Muscle of leg (tissue), 11 donors: ENCODE measurements around the gene SAMD4A. TPM values are rescaled to one million over a fixed set of nuclear protein-coding genes. Genes with fewer than 3 reads are reported as not detected.

Source experiments
- DNase-seq: peaks from one replicate; pipeline ENCODE4 v3.0.0; 2013
- H3K27ac ChIP-seq: one replicate; pipeline ENCODE4 v1.5.1; 2013; ENCODE audit warnings: mild to moderate bottlenecking, low read length, control low read depth
- H3K27me3 ChIP-seq: one replicate; pipeline ENCODE4 v1.6.1; 2013; ENCODE audit warnings: low read length; ENCODE audit not compliant: control insufficient read depth, insufficient read depth
- H3K36me3 ChIP-seq: one replicate; pipeline ENCODE4 v1.6.1; 2013; ENCODE audit warnings: low read length; ENCODE audit not compliant: control insufficient read depth, insufficient read depth
- H3K4me1 ChIP-seq: one replicate; pipeline ENCODE4 v1.6.1; 2013; ENCODE audit warnings: low read length; ENCODE audit not compliant: control insufficient read depth, insufficient read depth
- H3K4me3 ChIP-seq: one replicate; pipeline ENCODE4 v1.5.1; 2013; ENCODE audit warnings: low read length, control low read depth
- H3K9me3 ChIP-seq: replicated peaks from 2 replicates; pipeline ENCODE4 v1.6.1; 2013; ENCODE audit warnings: low read depth, low read length; ENCODE audit not compliant: control insufficient read depth
- WGBS: methylation state at CpG from one replicate; pipeline ENCODE4 v1.1.5; 2013; ENCODE audit warnings: missing lambda C conversion rate; ENCODE audit not compliant: insufficient coverage; 5-methylcytosine and 5-hydroxymethylcytosine counted together
- polyA plus RNA-seq, 8 donors: library from polyadenylated mRNA; unstranded; fragments of 120-200 nt; gene quantifications; one replicate each; pipeline versions ENCODE4 v1.2.1 to v1.2.3, GENCODE V29; 2013; ENCODE audit warnings: inconsistent platforms in 1 of 8, low replicate concordance in 1 of 8; ENCODE audit not compliant: insufficient read length in 8 of 8, insufficient read depth in 1 of 8
- total RNA-seq: library from RNA; stranded (reverse); fragments of 120-200 nt; gene quantifications from one replicate; pipeline ENCODE4 v1.2.4, GENCODE V29; 2013

Gene SAMD4A
- total and polyA plus RNA-seq, 9 donors = 39.5 to 74.1 (median 52.8) TPM

DNA sequence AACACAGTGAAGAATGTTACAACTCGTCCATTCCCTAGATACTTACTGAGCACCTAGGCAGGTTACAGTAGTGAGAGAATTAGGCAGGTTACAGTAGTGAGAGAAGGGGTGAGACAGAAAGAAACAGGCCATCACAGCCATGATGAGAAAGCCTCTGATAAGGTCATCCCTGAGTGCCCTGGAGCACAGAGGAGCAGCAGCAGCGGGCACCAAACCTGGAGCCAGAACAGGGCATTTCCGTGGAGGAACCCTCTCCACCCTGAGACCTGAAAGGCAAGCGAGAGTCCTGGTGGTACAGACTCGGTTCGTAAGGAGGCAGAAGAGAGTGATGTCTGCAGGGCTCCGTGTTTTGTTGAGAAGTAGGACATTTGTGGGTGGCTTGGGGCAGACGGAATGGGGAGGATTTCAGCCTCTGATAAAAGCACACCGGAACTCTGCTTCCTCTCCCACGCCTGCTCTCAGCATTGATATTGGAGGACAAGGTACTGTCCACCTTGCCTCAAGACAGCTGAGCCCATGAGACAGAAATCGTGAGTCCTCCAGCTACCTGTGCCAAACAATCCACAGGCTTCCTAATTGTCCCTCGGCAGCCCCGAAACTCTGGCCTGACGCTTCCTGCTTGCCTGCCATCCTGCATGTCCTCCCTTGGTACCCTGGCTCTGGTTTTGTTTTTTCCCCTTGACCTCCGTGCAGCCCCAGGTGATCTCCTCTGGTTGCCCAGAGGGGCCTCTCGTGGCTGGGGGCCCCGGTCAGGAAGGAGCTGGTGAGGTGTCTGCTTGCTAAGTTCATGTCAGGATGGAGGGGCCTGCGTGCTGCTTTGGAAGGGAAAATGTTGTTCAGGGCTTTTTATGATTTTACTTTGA is 199.6 kb downstream of the SAMD4A start:
- Histone ChIP-seq H3K27ac (peak overlapping the region; percentile 16), H3K27me3 (no peaks in the 10 kb centered on the region), H3K4me1 (peaks cover 16% of the 10 kb centered on the region), H3K9me3 (no peaks in the 10 kb centered on the region), H3K4me3 (no peak overlapping the region), H3K36me3 (peaks cover 76% of the 10 kb centered on the region)
- no peak for DNase-seq
- 76% methylated on average over 11 of the region's 18 CpGs for WGBS

GRCh38 chr14:54767139-54767431 is 200.2 kb downstream of the SAMD4A start:
- Histone ChIP-seq H3K9me3 (no peaks in the 10 kb centered on the region), H3K36me3 (peaks cover 75% of the 10 kb centered on the region), H3K27me3 (no peaks in the 10 kb centered on the region), H3K27ac (no peak overlapping the region), H3K4me3 (no peak overlapping the region), H3K4me1 (peaks cover 14% of the 10 kb centered on the region)
- DNase-seq = no peak
- 42% methylated on average over 5 of the region's 10 CpGs for WGBS

GRCh38 chr14:54767450-54767849 is 200.5 kb downstream of the SAMD4A start:
- peaks cover 17% of the 10 kb centered on the region for H3K4me1 ChIP-seq
- WGBS = 73% methylated on average over 2 of the region's 3 CpGs
- no peaks in the 10 kb centered on the region for H3K27me3 ChIP-seq
- no peak overlapping the region for H3K4me3 ChIP-seq
- no peak for DNase-seq
- H3K9me3 ChIP-seq = no peaks in the 10 kb centered on the region
- H3K36me3 ChIP-seq = peaks cover 71% of the 10 kb centered on the region
- H3K27ac ChIP-seq = no peak overlapping the region

GRCh38 chr14:54768501-54769129 is 201.7 kb downstream of the SAMD4A start:
- H3K27ac ChIP-seq = no peak overlapping the region
- DNase-seq = no peak
- peaks cover 26% of the 10 kb centered on the region for H3K4me1 ChIP-seq
- no peak overlapping the region for H3K4me3 ChIP-seq
- WGBS = 88% methylated on average over 5 of the region's 9 CpGs
- no peaks in the 10 kb centered on the region for H3K27me3 ChIP-seq
- H3K36me3 ChIP-seq = peaks cover 70% of the 10 kb centered on the region
- H3K9me3 ChIP-seq = no peaks in the 10 kb centered on the region

GRCh38 chr14:54769951-54770863 is 203.3 kb downstream of the SAMD4A start:
- H3K36me3 ChIP-seq = peaks cover 70% of the 10 kb centered on the region
- H3K27ac ChIP-seq = peak overlapping the region; percentile 43
- WGBS = 81% methylated on average over 9 of the region's 14 CpGs
- H3K4me3 ChIP-seq = no peak overlapping the region
- peaks cover 30% of the 10 kb centered on the region for H3K4me1 ChIP-seq
- H3K27me3 ChIP-seq = no peaks in the 10 kb centered on the region
- H3K9me3 ChIP-seq = no peaks in the 10 kb centered on the region
- DNase-seq = no peak

- Histone ChIP-seq H3K4me3 (no peak overlapping the region), H3K27me3 (no peaks in the 10 kb centered on the region), H3K9me3 (no peaks in the 10 kb centered on the region), H3K27ac (peak overlapping the region; percentile 97), H3K36me3 (peaks cover 67% of the 10 kb centered on the region), H3K4me1 (peaks cover 43% of the 10 kb centered on the region)
- WGBS = 93% methylated on average over 4 of the region's 6 CpGs
- no peak for DNase-seq
Observed at GRCh38 chr14:54771411-54772027, 204.6 kb downstream of the SAMD4A start.

DNA sequence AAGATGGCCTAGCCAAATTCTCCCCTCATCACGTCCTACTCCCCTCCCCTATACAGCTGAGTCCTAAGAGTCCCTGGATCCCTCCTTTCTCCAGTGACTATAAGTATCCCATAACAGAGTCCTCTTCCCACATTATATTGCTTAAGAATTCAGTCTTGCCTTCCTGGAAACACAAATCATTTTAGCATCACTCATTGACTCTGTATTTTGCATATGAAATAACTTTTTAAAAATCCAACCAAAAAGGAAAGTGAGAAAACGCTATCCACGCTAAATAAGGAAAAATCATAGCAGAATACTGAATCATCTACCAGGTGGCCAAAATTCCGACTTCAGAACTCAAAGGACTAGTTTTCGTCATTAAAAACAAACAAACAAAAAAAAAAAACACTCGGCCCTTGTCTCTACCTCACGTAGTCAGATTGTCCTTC is 205.5 kb downstream of the SAMD4A start:
- H3K9me3 ChIP-seq = no peaks in the 10 kb centered on the region
- H3K27ac ChIP-seq = peak overlapping the region; percentile 97
- no peaks in the 10 kb centered on the region for H3K27me3 ChIP-seq
- H3K4me1 ChIP-seq = peaks cover 45% of the 10 kb centered on the region
- H3K4me3 ChIP-seq = no peak overlapping the region
- H3K36me3 ChIP-seq = peaks cover 65% of the 10 kb centered on the region
- no peak for DNase-seq
- WGBS = 84% methylated on average over 4 of the region's 7 CpGs

- no peaks in the 10 kb centered on the region for H3K9me3 ChIP-seq
- 18% methylated on average over 17 of the region's 19 CpGs for WGBS
- peak; percentile 98 for DNase-seq
- H3K36me3 ChIP-seq = peaks cover 65% of the 10 kb centered on the region
- H3K4me3 ChIP-seq = no peak overlapping the region
- peak overlapping the region; percentile 97 for H3K27ac ChIP-seq
- H3K4me1 ChIP-seq = peaks cover 42% of the 10 kb centered on the region
- no peaks in the 10 kb centered on the region for H3K27me3 ChIP-seq
Observed at GRCh38 chr14:54773171-54774006, 206.5 kb downstream of the SAMD4A start.

DNA sequence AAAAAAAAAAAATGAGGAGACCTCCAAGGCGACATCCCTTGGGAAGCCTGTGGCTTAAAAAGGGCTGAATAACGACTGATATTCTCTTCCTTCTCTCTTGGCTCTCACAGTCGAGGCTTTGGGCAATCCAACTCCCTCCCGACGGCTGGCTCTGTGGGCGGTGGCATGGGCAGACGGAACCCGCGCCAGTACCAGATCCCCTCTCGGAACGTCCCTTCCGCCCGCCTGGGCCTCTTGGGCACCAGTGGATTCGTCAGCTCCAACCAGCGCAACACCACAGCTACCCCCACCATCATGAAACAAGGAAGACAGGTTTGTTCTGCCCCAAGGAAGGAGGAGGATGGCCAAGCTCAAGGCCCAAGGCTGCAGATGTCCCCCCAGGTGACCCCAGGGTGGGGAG is 207.9 kb downstream of the SAMD4A start:
- DNase-seq = no peak
- Histone ChIP-seq H3K36me3 (peaks cover 65% of the 10 kb centered on the region), H3K4me1 (peaks cover 40% of the 10 kb centered on the region), H3K27me3 (no peaks in the 10 kb centered on the region), H3K4me3 (no peak overlapping the region), H3K9me3 (no peaks in the 10 kb centered on the region), H3K27ac (peak overlapping the region; percentile 31)
- WGBS = 83% methylated on average over 1 of the region's 15 CpGs
